Measurements from ENCODE around the gene GRIN2C.

Gene GRIN2C

DNA sequence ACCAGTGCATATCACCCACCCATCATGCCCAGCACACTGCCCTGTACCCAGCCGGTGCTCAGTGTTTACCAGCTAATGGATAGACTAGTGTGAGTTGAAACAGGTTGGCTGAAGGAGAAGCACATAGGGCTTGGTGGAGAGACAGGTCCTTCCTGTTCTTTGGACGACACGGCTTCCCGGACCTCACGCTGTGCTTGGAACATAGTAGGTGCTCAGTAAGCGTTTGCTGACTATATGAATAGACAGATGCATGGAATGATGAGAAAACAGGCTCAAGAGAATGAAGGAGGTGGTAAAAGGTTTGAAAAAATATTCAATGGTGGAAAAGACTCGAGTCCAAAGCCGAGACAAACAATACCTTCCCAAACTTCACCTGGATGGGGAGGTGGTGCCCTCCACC is 40.5 kb upstream of the GRIN2C start:
- H3K14ac ChIP-seq (ENCODE audit: low read length): no peak overlapping the region
- no peak overlapping the region for H2AFZ ChIP-seq (ENCODE audit: low read length)
- H3K36me3 ChIP-seq (replicated peaks in 1 of 2; ENCODE audit: control insufficient read depth in 2 of 2, insufficient read depth in 2 of 2, low read length in 2 of 2): no peaks in the 10 kb centered on the region
- H3K4me3 ChIP-seq (ENCODE audit: low read length in 2 of 2): no peak overlapping the region
- H3K4me2 ChIP-seq (ENCODE audit: insufficient read depth, low read length, poor library complexity, severe bottlenecking): no peak overlapping the region
- H4K91ac ChIP-seq (ENCODE audit: low read depth, low read length, poor library complexity): no peak overlapping the region
- no peak overlapping the region for H4K8ac ChIP-seq (ENCODE audit: low read depth, low read length)
- no peak overlapping the region for H3K27ac ChIP-seq (replicated peaks; ENCODE audit: low read length)
- H3K4ac ChIP-seq (ENCODE audit: low read length): no peak overlapping the region
- no peak overlapping the region for H2BK120ac ChIP-seq (ENCODE audit: low read depth, low read length)
- peaks cover 0 to 62% (median 13%) of the 10 kb centered on the region in 3 experiments for H3K27me3 ChIP-seq (ENCODE audit: control insufficient read depth in 3 of 3, insufficient read depth in 3 of 3, low read depth in 1 of 3, low read length in 3 of 3)
- H3K9me3 ChIP-seq (replicated peaks in 1 of 2; ENCODE audit: control insufficient read depth in 2 of 2, insufficient read depth in 1 of 2, low read depth in 1 of 2, low read length in 2 of 2): no peaks in the 10 kb centered on the region
- H2BK5ac ChIP-seq (ENCODE audit: low read length): no peak overlapping the region
- DNase-seq (ENCODE audit: low spot score): no peak
- no peak overlapping the region for H3K18ac ChIP-seq (ENCODE audit: low read length)
- H3K23ac ChIP-seq (ENCODE audit: low read depth, low read length, poor library complexity): no peak overlapping the region
- no peak overlapping the region for H3K9ac ChIP-seq (ENCODE audit: low read depth, low read length, poor library complexity)
- H2BK15ac ChIP-seq (ENCODE audit: low read length): no peak overlapping the region
- no CpG with 5 or more reads among the region's 8 CpGs for WGBS, 2 donors (ENCODE audit: extremely low coverage in 2 of 2, insufficient read length in 2 of 2, insufficient replicate concordance in 1 of 2)
- H3K4me1 ChIP-seq (ENCODE audit: control insufficient read depth in 2 of 2, insufficient read depth in 1 of 2, low read depth in 1 of 2, low read length in 2 of 2): no peaks in the 10 kb centered on the region
- H2BK12ac ChIP-seq (ENCODE audit: low read length): no peak overlapping the region
- no peaks in the 10 kb centered on the region for H3K79me1 ChIP-seq (ENCODE audit: low read depth, low read length)
- no peak overlapping the region for H2AK5ac ChIP-seq (ENCODE audit: low read depth, low read length)

DNA sequence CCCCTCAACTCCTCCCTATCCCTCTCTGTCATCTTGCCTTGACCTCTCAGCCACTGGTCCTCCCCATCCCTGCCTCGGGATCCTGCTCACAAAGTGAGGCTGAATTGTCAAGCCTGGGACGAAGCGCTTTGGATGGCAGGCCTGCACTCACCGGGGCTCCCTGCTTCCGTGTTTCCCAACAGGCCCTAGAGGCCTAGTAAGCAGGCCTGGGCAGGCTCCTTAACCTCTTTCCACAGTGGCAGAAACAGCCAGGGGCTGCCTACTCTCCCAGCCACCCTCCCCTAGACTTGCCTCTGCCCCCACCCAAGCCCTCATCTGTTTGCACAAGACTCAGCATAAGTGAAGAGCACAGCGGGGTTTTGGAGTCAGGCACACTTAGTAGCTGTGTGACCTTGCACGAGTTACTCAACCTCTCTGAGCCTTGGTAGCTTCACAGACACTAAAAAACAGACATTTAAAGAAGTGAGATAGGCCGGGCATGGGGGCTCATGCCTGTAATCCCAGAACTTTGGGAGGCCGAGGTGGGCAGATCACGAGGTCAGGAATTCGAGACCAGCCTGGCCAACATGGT is 38.8 kb upstream of the GRIN2C start:
- no peaks in the 10 kb centered on the region for H3K79me1 ChIP-seq (ENCODE audit: low read depth, low read length)
- H3K9me3 ChIP-seq (replicated peaks in 1 of 2; ENCODE audit: control insufficient read depth in 2 of 2, insufficient read depth in 1 of 2, low read depth in 1 of 2, low read length in 2 of 2): no peaks in the 10 kb centered on the region
- no peak for DNase-seq (ENCODE audit: low spot score)
- no peak overlapping the region for H4K91ac ChIP-seq (ENCODE audit: low read depth, low read length, poor library complexity)
- no peak overlapping the region for H2BK120ac ChIP-seq (ENCODE audit: low read depth, low read length)
- no peak overlapping the region for H3K27ac ChIP-seq (replicated peaks; ENCODE audit: low read length)
- no peak overlapping the region for H3K4ac ChIP-seq (ENCODE audit: low read length)
- H2AFZ ChIP-seq (ENCODE audit: low read length): no peak overlapping the region
- no peak overlapping the region for H3K4me2 ChIP-seq (ENCODE audit: insufficient read depth, low read length, poor library complexity, severe bottlenecking)
- H3K4me1 ChIP-seq (ENCODE audit: control insufficient read depth in 2 of 2, insufficient read depth in 1 of 2, low read depth in 1 of 2, low read length in 2 of 2): peaks cover 0 to 3% of the 10 kb centered on the region in 2 donors
- peak overlapping the region; percentile 14 for H2AK5ac ChIP-seq (ENCODE audit: low read depth, low read length)
- no peak overlapping the region for H4K8ac ChIP-seq (ENCODE audit: low read depth, low read length)
- no CpG with 5 or more reads among the region's 11 CpGs for WGBS, 2 donors (ENCODE audit: extremely low coverage in 2 of 2, insufficient read length in 2 of 2, insufficient replicate concordance in 1 of 2)
- H3K9ac ChIP-seq (ENCODE audit: low read depth, low read length, poor library complexity): peak overlapping the region; percentile 30
- H2BK5ac ChIP-seq (ENCODE audit: low read length): no peak overlapping the region
- H3K18ac ChIP-seq (ENCODE audit: low read length): no peak overlapping the region
- no peak overlapping the region for H2BK12ac ChIP-seq (ENCODE audit: low read length)
- H3K36me3 ChIP-seq (replicated peaks in 1 of 2; ENCODE audit: control insufficient read depth in 2 of 2, insufficient read depth in 2 of 2, low read length in 2 of 2): no peaks in the 10 kb centered on the region
- H3K23ac ChIP-seq (ENCODE audit: low read depth, low read length, poor library complexity): no peak overlapping the region
- no peak overlapping the region for H3K4me3 ChIP-seq (ENCODE audit: low read length in 2 of 2)
- H3K27me3 ChIP-seq (ENCODE audit: control insufficient read depth in 3 of 3, insufficient read depth in 3 of 3, low read depth in 1 of 3, low read length in 3 of 3): peaks cover 7 to 79% (median 28%) of the 10 kb centered on the region in 3 experiments
- no peak overlapping the region for H2BK15ac ChIP-seq (ENCODE audit: low read length)
- no peak overlapping the region for H3K14ac ChIP-seq (ENCODE audit: low read length)

DNA sequence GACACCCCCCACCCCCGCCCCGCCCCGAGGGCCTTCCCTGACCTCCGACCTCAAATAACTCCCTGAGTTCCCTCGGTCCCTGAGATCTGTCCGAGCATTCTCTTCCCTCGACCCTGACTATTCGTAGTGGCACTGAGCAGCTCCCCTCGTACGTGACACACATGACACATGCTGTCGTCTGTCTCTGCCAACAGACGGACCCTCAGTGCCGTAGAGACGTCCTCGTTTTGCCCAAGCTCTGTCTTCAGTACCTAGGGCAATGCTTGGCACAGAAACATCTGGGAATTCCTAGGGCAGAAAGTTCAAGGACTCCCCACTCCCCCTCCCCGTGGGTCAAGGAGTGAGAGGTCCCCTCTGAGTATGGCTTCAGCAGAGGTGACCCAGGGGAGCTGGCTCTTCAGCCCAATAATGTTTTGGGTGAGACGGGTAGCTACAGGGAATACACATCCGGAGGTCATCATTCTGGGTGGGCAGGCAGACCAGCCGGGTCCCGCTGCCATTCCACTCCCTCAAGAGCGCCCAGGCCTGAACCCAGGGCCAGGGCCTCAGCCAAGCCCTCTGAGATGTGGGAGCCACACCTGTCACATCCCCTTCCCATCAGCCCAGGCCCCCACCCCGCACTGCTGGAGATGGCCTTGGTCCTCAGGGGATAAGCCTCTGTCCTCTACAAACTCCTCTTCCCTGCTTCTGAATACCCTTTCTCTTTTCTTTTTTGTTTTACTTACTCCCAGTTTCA is 34.4 kb upstream of the GRIN2C start:
- no CpG with 5 or more reads among the region's 22 CpGs for WGBS, 2 donors (ENCODE audit: extremely low coverage in 2 of 2, insufficient read length in 2 of 2, insufficient replicate concordance in 1 of 2)
- Histone ChIP-seq H2BK5ac (ENCODE audit: low read length) (no peak overlapping the region), H3K79me1 (ENCODE audit: low read depth, low read length) (no peaks in the 10 kb centered on the region), H3K14ac (ENCODE audit: low read length) (peak overlapping the region; percentile 10), H2BK120ac (ENCODE audit: low read depth, low read length) (no peak overlapping the region), H3K23ac (ENCODE audit: low read depth, low read length, poor library complexity) (no peak overlapping the region), H3K36me3 (replicated peaks in 1 of 2; ENCODE audit: control insufficient read depth in 2 of 2, insufficient read depth in 2 of 2, low read length in 2 of 2) (no peaks in the 10 kb centered on the region), H4K8ac (ENCODE audit: low read depth, low read length) (no peak overlapping the region), H2BK15ac (ENCODE audit: low read length) (no peak overlapping the region), H2AFZ (ENCODE audit: low read length) (no peak overlapping the region), H3K18ac (ENCODE audit: low read length) (peak overlapping the region; percentile 5), H3K4me1 (ENCODE audit: control insufficient read depth in 2 of 2, insufficient read depth in 1 of 2, low read depth in 1 of 2, low read length in 2 of 2) (peaks cover 0 to 5% of the 10 kb centered on the region in 2 donors), H3K27ac (replicated peaks; ENCODE audit: low read length) (no peak overlapping the region), H3K9me3 (replicated peaks in 1 of 2; ENCODE audit: control insufficient read depth in 2 of 2, insufficient read depth in 1 of 2, low read depth in 1 of 2, low read length in 2 of 2) (no peaks in the 10 kb centered on the region), H2AK5ac (ENCODE audit: low read depth, low read length) (no peak overlapping the region), H3K4me2 (ENCODE audit: insufficient read depth, low read length, poor library complexity, severe bottlenecking) (peak overlapping the region; percentile 86), H4K91ac (ENCODE audit: low read depth, low read length, poor library complexity) (no peak overlapping the region), H3K9ac (ENCODE audit: low read depth, low read length, poor library complexity) (no peak overlapping the region), H3K4me3 (ENCODE audit: low read length in 2 of 2) (no peak overlapping the region), H3K27me3 (ENCODE audit: control insufficient read depth in 3 of 3, insufficient read depth in 3 of 3, low read depth in 1 of 3, low read length in 3 of 3) (peaks cover 16 to 90% (median 46%) of the 10 kb centered on the region in 3 experiments), H3K4ac (ENCODE audit: low read length) (no peak overlapping the region), H2BK12ac (ENCODE audit: low read length) (no peak overlapping the region)
- no peak for DNase-seq (ENCODE audit: low spot score)

All from neuronal stem cell (in vitro differentiated cells).